ENCODE data around the gene LITAF.

The LITAF gene

DNA sequence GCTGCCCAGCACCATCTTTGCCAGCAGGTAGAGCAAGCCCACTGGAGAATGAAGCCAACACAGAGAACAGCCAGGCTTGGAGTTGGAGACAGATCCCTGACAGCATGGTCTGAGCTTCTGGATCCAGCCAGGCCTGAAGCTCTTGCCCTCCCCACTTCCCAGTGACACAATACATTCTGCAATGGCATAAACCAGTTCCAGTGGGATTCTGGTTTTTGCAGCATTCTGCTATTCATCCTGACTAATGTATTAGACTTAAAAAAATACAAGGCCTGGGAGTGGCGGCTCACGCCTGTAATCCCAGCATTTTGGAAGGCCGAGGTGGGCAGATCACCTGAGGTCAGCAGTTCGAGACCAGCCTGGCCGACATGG is 40.6 kb upstream of the LITAF start:
- H3K36me3 ChIP-seq (ENCODE audit: low read length): no peaks in the 10 kb centered on the region
- no peaks in the 10 kb centered on the region for H3K27me3 ChIP-seq (ENCODE audit: low read length)
- H3K9ac ChIP-seq (ENCODE audit: low read length): no peak overlapping the region
- no peak overlapping the region for H3K27ac ChIP-seq (ENCODE audit: low read depth, low read length)
- H3F3A ChIP-seq (ENCODE audit: insufficient read depth): no peaks in the 10 kb centered on the region
- no peak overlapping the region for H3K4me2 ChIP-seq (ENCODE audit: low read depth, low read length, poor library complexity, severe bottlenecking)
- no peaks in the 10 kb centered on the region for H3K79me2 ChIP-seq (ENCODE audit: insufficient read depth, low read length)
- TF ChIP-seq, protein P1, sequence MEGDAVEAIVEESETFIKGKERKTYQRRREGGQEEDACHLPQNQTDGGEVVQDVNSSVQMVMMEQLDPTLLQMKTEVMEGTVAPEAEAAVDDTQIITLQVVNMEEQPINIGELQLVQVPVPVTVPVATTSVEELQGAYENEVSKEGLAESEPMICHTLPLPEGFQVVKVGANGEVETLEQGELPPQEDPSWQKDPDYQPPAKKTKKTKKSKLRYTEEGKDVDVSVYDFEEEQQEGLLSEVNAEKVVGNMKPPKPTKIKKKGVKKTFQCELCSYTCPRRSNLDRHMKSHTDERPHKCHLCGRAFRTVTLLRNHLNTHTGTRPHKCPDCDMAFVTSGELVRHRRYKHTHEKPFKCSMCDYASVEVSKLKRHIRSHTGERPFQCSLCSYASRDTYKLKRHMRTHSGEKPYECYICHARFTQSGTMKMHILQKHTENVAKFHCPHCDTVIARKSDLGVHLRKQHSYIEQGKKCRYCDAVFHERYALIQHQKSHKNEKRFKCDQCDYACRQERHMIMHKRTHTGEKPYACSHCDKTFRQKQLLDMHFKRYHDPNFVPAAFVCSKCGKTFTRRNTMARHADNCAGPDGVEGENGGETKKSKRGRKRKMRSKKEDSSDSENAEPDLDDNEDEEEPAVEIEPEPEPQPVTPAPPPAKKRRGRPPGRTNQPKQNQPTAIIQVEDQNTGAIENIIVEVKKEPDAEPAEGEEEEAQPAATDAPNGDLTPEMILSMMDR (IDR thresholded peaks at IDR 0.05; ENCODE audit: insufficient read depth, low read length, poor library complexity, severe bottlenecking): no peak
- no peak for TF ChIP-seq EZH2phosphoT487 (conservative IDR thresholded peaks at IDR 0.05; ENCODE audit: low read length)
- H3K9me3 ChIP-seq (ENCODE audit: insufficient read depth, low read length): no peaks in the 10 kb centered on the region
- H4K20me1 ChIP-seq (ENCODE audit: low read depth, low read length): no peaks in the 10 kb centered on the region
- H2AFZ ChIP-seq (ENCODE audit: low read depth, low read length, severe bottlenecking): no peak overlapping the region
- H3K9me2 ChIP-seq (replicated peaks; ENCODE audit: insufficient read depth, low read length): no peaks in the 10 kb centered on the region
- no peak overlapping the region for H3K4me3 ChIP-seq (ENCODE audit: insufficient read depth, low read length, poor library complexity, severe bottlenecking)

DNA sequence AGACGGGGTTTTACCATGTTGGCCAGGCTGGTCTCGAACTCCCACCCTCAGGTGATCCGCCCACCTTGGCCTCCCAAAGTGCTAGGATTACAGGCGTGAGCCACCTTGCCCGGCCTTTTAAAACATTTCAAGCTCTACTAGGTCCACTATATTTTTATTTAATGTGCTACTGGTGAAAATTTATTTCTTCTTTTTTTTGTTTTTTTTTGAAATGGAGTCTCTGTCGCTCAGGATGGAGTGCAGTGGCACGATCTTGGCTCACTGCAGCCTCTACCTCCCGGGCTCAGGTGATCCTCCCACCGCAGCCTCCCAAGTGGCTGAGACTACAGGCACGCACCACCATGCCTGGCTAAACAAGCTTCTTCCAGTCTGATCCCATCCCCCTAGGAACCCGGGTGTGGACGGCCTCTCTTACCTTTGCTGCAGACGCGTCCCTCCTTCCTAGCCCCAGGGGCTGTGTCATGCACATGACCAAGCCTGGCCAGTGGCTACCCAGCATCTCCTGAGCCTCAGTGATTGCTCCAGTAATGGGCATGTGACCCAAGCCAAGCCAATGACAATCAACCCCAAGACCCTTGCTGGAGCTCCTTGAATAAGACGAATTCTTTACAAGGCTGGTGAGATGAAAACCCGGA is 40.1 kb upstream of the LITAF start:
- Histone ChIP-seq H4K20me1 (ENCODE audit: low read depth, low read length) (no peaks in the 10 kb centered on the region), H3K27ac (ENCODE audit: low read depth, low read length) (no peak overlapping the region), H3K9me2 (replicated peaks; ENCODE audit: insufficient read depth, low read length) (no peaks in the 10 kb centered on the region), H3K27me3 (ENCODE audit: low read length) (no peaks in the 10 kb centered on the region), H3K4me3 (ENCODE audit: insufficient read depth, low read length, poor library complexity, severe bottlenecking) (no peak overlapping the region), H3K9me3 (ENCODE audit: insufficient read depth, low read length) (no peaks in the 10 kb centered on the region), H3F3A (ENCODE audit: insufficient read depth) (no peaks in the 10 kb centered on the region), H3K9ac (ENCODE audit: low read length) (no peak overlapping the region), H3K36me3 (ENCODE audit: low read length) (no peaks in the 10 kb centered on the region), H2AFZ (ENCODE audit: low read depth, low read length, severe bottlenecking) (no peak overlapping the region), H3K79me2 (ENCODE audit: insufficient read depth, low read length) (no peaks in the 10 kb centered on the region), H3K4me2 (ENCODE audit: low read depth, low read length, poor library complexity, severe bottlenecking) (no peak overlapping the region)
- TF ChIP-seq, protein P1 (IDR thresholded peaks at IDR 0.05; ENCODE audit: insufficient read depth, low read length, poor library complexity, severe bottlenecking): no peak
- no peak for TF ChIP-seq EZH2phosphoT487 (conservative IDR thresholded peaks at IDR 0.05; ENCODE audit: low read length)

DNA sequence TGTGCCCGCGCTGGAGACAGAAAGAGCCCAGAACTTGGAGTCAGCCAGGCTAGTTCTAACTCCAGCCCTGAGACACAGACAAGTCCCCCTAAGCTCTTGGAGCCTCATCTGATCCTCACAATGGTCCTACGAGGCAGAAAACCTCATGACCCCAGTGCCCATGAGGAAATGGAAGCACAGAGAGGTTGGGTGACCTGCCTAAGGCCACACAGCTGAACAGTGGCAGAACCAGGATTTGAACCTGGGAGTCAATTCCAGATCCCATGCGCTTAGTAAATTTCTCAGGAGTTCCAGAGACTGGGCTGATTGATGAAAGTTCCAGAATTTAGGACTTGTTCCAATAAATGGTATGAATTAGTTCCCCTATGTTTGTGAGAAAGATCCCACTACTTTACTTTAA is 39.0 kb upstream of the LITAF start:
- no peak overlapping the region for H3K27ac ChIP-seq (ENCODE audit: low read depth, low read length)
- no peaks in the 10 kb centered on the region for H3K79me2 ChIP-seq (ENCODE audit: insufficient read depth, low read length)
- no peak overlapping the region for H3K4me2 ChIP-seq (ENCODE audit: low read depth, low read length, poor library complexity, severe bottlenecking)
- TF ChIP-seq EZH2phosphoT487 (conservative IDR thresholded peaks at IDR 0.05; ENCODE audit: low read length): no peak
- TF ChIP-seq, protein P1 (IDR thresholded peaks at IDR 0.05; ENCODE audit: insufficient read depth, low read length, poor library complexity, severe bottlenecking): no peak
- no peak overlapping the region for H3K9ac ChIP-seq (ENCODE audit: low read length)
- H3F3A ChIP-seq (ENCODE audit: insufficient read depth): no peaks in the 10 kb centered on the region
- no peaks in the 10 kb centered on the region for H3K27me3 ChIP-seq (ENCODE audit: low read length)
- no peak overlapping the region for H3K4me3 ChIP-seq (ENCODE audit: insufficient read depth, low read length, poor library complexity, severe bottlenecking)
- H3K36me3 ChIP-seq (ENCODE audit: low read length): no peaks in the 10 kb centered on the region
- H2AFZ ChIP-seq (ENCODE audit: low read depth, low read length, severe bottlenecking): no peak overlapping the region
- no peaks in the 10 kb centered on the region for H3K9me2 ChIP-seq (replicated peaks; ENCODE audit: insufficient read depth, low read length)
- no peaks in the 10 kb centered on the region for H4K20me1 ChIP-seq (ENCODE audit: low read depth, low read length)
- no peaks in the 10 kb centered on the region for H3K9me3 ChIP-seq (ENCODE audit: insufficient read depth, low read length)

Data from SU-DHL-6 (cell line).